Cardiac fibroblast (primary cell): Measurements from ENCODE around the gene ZFYVE16.
A peak's percentile ranks its signal among the peaks of the same experiment; 100 is the strongest.

Experiments
- DNase-seq, 2 donors: peaks; one replicate each; pipeline versions ENCODE4 v3.0.0 to v3.0.0-alpha.2; 2010; ENCODE audit warnings: low read depth in 2 of 2
- H3K4me3 ChIP-seq, 2 donors: replicated peaks in 1 of 2; 1 replicate in 1 of 2; 2 replicates in 1 of 2; pipeline ENCODE4 v1.5.1; 2011; ENCODE audit warnings: low read depth in 2 of 2, low read length in 2 of 2, mild to moderate bottlenecking in 2 of 2, moderate library complexity in 1 of 2
- CTCF ChIP-seq: IDR thresholded peaks from one replicate; pipeline ENCODE4 v1.5.1; 2011; ENCODE audit warnings: low read depth, mild to moderate bottlenecking, low read length, inconsistent platforms

Gene ZFYVE16

DNA sequence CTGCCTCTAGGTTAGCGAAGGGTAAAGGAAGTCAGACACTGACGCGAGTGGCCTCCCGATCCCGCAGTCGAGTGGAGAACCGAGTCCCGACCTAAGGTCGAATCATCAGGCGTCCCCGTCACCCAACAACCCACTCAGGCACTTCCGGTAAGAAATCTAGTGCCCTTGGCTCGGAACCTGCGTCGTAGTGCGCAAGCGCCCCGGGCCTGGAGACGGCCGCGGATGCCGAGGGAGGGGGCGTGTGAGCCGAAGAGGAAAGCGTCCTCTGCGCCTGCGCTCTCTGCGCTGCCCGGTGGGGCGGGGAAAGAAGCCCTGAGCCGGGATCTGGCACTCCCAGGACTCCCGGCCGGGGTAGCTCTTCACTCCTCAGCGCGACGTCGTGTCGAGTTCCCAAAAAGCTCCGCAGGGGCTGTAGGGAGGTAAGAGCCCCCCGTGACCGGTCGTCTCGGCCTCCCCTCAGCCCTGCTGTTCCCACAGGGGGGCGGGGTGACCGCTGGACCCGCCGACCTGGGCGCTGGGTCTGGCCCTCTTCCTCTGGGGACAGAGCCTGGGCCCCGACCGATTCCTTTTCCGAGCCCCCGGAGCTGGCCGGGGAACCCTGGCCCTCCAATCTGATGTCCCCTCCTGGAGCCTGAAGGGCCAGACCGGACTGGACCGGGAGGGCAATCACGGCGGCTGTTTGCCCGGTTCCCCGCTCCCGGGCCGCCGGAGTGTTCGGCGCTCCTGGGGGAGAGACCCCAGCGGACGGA is at the start of gene ZFYVE16:
Gene ZFYVE16, plus strand, starts transcription at position 330 of the 749 bp plus-strand sequence. CDS start 26,084 bp downstream, outside the sequence.
- DNase-seq, result peak; percentile 98 to 99
- TF ChIP-seq CTCF, result no peak
- peak within 1 kb of the TSS; percentile 89 to 90 for H3K4me3 ChIP-seq

DNA sequence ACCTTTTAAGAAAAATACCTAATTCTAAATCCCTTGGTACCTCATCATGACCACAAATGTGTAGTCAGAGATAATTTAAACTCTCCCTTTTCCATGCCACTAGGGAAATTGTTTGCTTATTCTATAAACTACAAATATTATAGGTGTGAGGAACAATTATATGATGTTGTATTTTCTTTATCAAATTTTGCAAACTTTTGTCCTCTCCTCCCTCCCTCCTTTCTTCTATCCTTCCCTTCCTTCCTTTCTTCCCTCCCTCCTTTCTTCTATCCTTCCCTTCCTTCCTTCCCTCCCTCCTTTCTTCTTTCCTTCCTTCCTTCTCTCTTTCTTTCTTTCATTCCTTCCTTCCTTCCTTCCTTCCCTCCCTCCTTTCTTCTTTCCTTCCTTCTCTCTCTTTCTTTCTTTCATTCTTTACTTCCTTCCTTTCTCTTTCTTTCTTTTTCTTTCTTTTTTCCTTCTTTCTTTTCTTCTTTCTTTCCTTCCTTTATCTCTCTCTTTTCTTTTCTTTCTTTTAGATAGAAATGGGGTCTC is 46.9 kb upstream of the ZFYVE16 start:
- DNase-seq, result no peak
- TF ChIP-seq CTCF, result no peak
- no peak overlapping the region for H3K4me3 ChIP-seq

DNA sequence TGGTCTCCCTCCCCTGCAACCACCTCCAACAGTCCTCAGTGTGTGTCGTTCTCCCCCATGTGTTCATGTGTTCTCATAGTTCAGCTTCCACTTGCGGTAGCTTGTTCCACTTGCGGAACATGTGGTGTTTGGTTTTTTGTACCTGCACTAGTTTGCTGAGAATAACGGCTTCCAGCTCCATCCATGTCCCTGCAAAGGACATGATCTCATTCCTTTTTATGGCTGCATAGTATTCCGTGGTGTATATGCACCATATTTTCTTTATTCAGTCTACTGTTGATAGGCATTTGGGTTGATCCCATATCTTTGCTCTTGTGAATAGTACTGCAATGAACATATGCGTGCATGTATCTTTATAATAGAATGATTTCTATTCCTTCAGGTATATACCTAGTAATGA is 43.0 kb upstream of the ZFYVE16 start:
- DNase-seq, result no peak
- TF ChIP-seq CTCF, result no peak
- H3K4me3 ChIP-seq, result no peak overlapping the region

DNA sequence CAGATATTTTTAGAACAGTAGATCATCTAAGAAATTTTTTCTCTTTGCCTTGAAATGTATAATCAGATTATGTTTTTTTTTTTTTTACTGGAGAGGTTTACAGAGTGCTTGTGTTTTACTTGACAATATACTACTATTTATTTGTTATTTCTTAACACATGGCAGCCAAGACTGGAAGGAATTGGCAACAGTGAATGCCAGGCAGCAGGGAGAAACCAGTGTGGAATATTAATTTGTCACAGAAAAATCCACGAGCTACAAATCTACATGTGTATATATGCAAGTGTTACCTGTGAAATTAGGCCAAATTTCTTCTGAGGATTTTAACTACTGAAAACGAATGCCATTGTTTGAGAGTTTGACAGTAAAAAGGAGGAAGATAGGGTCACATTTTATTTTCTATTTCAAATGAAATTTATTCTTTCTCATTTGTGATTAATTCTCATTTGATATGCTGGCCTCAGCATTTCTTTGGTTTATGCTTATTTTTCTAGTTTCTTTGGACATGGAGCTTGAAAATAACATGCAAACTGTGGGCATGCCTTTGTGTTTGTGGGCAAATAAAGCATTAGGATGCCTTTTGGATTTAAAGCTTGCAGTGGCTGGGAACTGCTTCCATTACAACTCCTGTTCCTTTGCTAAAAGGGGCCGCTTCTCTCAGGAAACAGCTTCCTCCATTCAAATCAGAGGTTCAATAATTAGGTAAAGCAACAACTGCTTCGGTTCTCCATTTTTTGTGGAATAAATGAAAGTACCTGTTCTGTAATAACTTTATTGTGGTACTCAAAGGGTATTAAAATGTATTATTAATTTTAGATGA is 39.0 kb upstream of the ZFYVE16 start:
- TF ChIP-seq CTCF, result no peak
- H3K4me3 ChIP-seq, result no peak overlapping the region
- DNase-seq, result no peak

DNA sequence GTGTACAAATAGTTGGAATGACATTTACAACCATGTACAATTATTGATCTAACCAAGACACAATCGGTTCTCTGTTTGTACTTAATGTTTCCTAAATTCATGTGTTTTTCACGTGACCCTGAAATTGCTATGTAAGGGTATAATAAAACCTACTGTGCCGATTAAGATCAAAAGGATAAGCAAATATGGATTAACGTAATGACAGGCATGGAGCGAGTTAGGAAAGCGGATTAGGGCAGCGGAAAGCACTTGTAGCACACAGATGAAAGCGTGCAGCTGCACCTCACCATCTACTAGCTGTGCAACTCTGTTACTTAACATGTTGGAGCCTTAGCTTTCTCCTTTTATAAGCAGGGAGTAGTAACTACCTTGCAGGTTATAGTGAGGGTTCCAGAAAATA is 38.3 kb upstream of the ZFYVE16 start:
- H3K4me3 ChIP-seq, result no peak overlapping the region
- TF ChIP-seq CTCF, result no peak
- no peak for DNase-seq

- H3K4me3 ChIP-seq, result no peak overlapping the region
- TF ChIP-seq CTCF, result no peak
- DNase-seq, result no peak
Measured at GRCh38 chr5:80370390-80370789, 37.5 kb upstream of the ZFYVE16 start.
